ENCODE measurements around the gene LRMDA. TPM values are rescaled to one million over a fixed set of nuclear protein-coding genes. Genes with fewer than 3 reads are reported as not detected.

LRMDA gene
- total and polyA plus RNA-seq, 7 donors: 1.0 to 5.7 (median 2.5) TPM

DNA sequence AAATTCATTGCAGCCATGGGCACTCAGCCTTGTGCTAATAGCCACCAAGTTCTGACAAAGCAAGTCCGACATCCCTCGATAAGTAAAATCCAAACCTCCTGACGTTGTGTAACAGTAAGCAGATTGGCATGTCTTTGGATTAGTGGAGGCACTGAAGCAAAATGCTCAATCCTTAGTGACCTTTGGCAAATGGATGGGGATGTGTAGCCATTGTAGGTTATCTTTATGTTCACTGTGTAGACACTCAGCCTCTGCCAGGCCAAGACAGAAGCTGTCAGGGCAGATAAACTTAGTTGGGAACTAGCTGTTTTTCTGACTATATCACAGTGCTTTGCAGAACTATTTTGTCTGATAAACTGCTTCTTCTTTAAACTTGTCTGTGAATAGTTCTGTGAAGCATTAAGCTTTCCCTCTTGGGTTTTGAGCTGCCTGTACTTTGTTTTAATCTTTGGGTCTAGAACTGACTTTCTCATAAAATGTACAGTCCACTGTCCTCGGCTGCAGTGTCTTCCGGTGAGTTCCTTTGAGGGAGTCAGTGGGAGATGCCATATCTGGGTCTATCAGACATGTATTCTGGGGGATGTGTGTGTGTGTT, 220.8 kb downstream of the LRMDA start:
- peaks cover 3% of the 10 kb centered on the region for H3K4me1 ChIP-seq
- intact Hi-C loops (cut with DNase I): loop anchor here in 1 of 2 donors (10.0 kb wide), 1 partner anchor 247 kb away; the partner anchor contains the start of gene ZNF503

DNA sequence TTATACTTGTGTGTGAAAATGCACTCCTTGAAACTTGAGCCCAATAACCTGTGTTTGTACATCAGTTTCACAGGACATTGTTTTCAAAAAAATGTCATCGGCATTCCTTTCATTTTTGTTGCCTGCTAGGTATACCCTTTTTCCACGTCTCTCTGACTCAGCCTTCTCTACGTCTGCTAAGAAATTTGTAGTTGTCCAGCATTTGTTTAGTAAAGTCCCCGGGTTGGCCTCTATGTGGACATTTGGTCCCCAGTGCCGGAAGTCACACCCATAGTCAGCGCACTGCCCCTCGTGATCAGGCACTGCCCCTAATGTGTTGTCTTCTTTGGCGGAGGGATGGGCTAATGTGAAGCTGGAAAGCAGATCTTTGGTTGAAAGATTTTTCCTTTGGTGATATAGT, 222.3 kb downstream of the LRMDA start:
- no peak for TF ChIP-seq CTCF (IDR thresholded peaks at IDR 0.05)
- WGBS, 3 donors: 78 to 82% (median 78%) methylated on average over 8 of the region's 8 CpGs
- ATAC-seq: no peak
- no peaks in the 10 kb centered on the region for H3K36me3 ChIP-seq (ENCODE audit: insufficient read depth in 1 of 2, low read depth in 1 of 2)
- H3K4me1 ChIP-seq: peaks cover 3% of the 10 kb centered on the region
- intact Hi-C loops (cut with DNase I): loop anchor here in 1 of 2 donors (10.0 kb wide), 1 partner anchor 249 kb away; the partner anchor contains the start of gene ZNF503
- no peaks in the 10 kb centered on the region for H3K9me3 ChIP-seq
- no peak overlapping the region for H3K4me3 ChIP-seq
- H3K27ac ChIP-seq: no peak overlapping the region
- no peak for DNase-seq
- peaks cover 0 to 4% (median 0%) of the 10 kb centered on the region in 3 donors for H3K27me3 ChIP-seq (ENCODE audit: insufficient read depth in 3 of 3, low read length in 2 of 3)

More for the DNA sequence above, 220.8 kb downstream of the LRMDA start:
- DNase-seq: no peak
- TF ChIP-seq CTCF (IDR thresholded peaks at IDR 0.05): no peak
- WGBS, 3 donors: 85 to 93% (median 87%) methylated on average over 5 of the region's 5 CpGs
- Histone ChIP-seq H3K9me3 (no peaks in the 10 kb centered on the region), H3K27ac (no peak overlapping the region), H3K4me3 (no peak overlapping the region), H3K36me3 (ENCODE audit: insufficient read depth in 1 of 2, low read depth in 1 of 2) (no peaks in the 10 kb centered on the region), H3K27me3 (ENCODE audit: insufficient read depth in 3 of 3, low read length in 2 of 3) (peaks cover 0 to 9% (median 0%) of the 10 kb centered on the region in 3 donors)
- no peak for ATAC-seq

- TF ChIP-seq CTCF (IDR thresholded peaks at IDR 0.05): no peak
- H3K27ac ChIP-seq: no peak overlapping the region
- H3K36me3 ChIP-seq (ENCODE audit: insufficient read depth in 1 of 2, low read depth in 1 of 2): no peaks in the 10 kb centered on the region
- WGBS, 3 donors: 74 to 80% (median 75%) methylated on average over 1 of the region's 1 CpG
- no peaks in the 10 kb centered on the region for H3K9me3 ChIP-seq
- intact Hi-C loops (cut with DNase I): loop anchor here in 1 of 2 donors (10.0 kb wide), 1 partner anchor 249 kb away; the partner anchor contains the start of gene ZNF503
- peaks cover 0 to 8% (median 0%) of the 10 kb centered on the region in 3 donors for H3K27me3 ChIP-seq (ENCODE audit: insufficient read depth in 3 of 3, low read length in 2 of 3)
- H3K4me3 ChIP-seq: no peak overlapping the region
- ATAC-seq (peak in 1 of 4 donors; percentile 17), DNase-seq (no peak)
- peaks cover 3% of the 10 kb centered on the region for H3K4me1 ChIP-seq
Measured at GRCh38 chr10:75654171-75654771, 222.8 kb downstream of the LRMDA start.

DNA sequence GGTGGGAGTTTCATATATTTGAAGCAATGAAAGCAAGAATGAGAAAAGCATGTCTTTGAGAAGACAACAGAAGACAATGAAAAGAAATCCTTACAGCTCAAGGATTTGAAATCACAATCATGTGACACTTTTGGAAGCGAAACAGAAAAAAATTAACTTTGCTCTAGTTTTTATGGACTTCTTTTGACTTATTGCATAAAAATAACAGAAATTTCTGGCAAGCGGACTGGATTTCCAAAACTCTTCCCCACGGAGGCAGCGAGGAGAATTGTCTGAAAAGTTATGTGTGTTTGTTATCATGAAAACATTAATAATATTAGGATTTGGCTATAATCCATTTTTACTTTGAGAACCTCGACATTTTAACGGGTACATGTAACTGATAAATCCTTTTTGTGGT, 223.3 kb downstream of the LRMDA start:
- Histone ChIP-seq H3K4me3 (no peak overlapping the region), H3K4me1 (peaks cover 3% of the 10 kb centered on the region), H3K9me3 (no peaks in the 10 kb centered on the region), H3K36me3 (ENCODE audit: insufficient read depth in 1 of 2, low read depth in 1 of 2) (no peaks in the 10 kb centered on the region), H3K27ac (no peak overlapping the region), H3K27me3 (ENCODE audit: insufficient read depth in 3 of 3, low read length in 2 of 3) (peaks cover 0 to 9% (median 0%) of the 10 kb centered on the region in 3 donors)
- 45 to 63% (median 45%) methylated on average over 6 of the region's 6 CpGs for WGBS, 3 donors
- intact Hi-C loops (cut with DNase I): loop anchor here in 1 of 2 donors (10.0 kb wide), 1 partner anchor 250 kb away; the partner anchor contains the start of gene ZNF503
- DNase-seq (no peak), ATAC-seq (peak in 1 of 4 donors; percentile 19)
- TF ChIP-seq CTCF (IDR thresholded peaks at IDR 0.05): no peak
